K562 treated with DMSO at 1 percent for 48 hours (cell line): ENCODE results near the gene NRIP3. TPM values are rescaled to one million over a fixed set of nuclear protein-coding genes. Genes with fewer than 3 reads are reported as not detected.

Experiments used
- total RNA-seq: library from RNA; unstranded; fragments of 300-600 nt; gene quantifications from 2 replicates; pipeline ENCODE4 v1.2.3, GENCODE V29; 2022; ENCODE audit warnings: low replicate concordance; ENCODE audit errors: extremely low read depth

The NRIP3 gene
- total RNA-seq, result not detected in 2 replicates

GRCh38 chr11:9003573-9004182, at the start of gene NRIP3:
Gene NRIP3, minus strand, starts transcription at chr11:9004001. Its CDS starts 66 bp downstream, at chr11:9003935.

GRCh38 chr11:8964324-8965320, 39.2 kb downstream of the NRIP3 start, which contains the start of gene TMEM9B:
Gene TMEM9B, minus strand, starts transcription at chr11:8964442. Its CDS starts 129 bp downstream, at chr11:8964313.

GRCh38 chr11:8942518-8943066, 61.2 kb downstream of the NRIP3 start, which contains the start of gene ASCL3:
Gene ASCL3, minus strand, starts transcription at chr11:8943016. Its CDS starts 4,855 bp downstream, at chr11:8938161.

GRCh38 chr11:8932564-8933180, 71.1 kb downstream of the NRIP3 start, which contains the start of gene C11orf16:
Gene C11orf16, minus strand, starts transcription at chr11:8932947. Its CDS starts 639 bp downstream, at chr11:8932308.

Other genes with a start within 250 kb of the NRIP3 start
- not detected in 2 replicates for gene AKIP1, start 92.8 kb downstream of the NRIP3 start, total RNA-seq
- gene C11orf16, start 71.1 kb downstream of the NRIP3 start, total RNA-seq, result not detected in 2 replicates
- gene ASCL3, start 61.0 kb downstream of the NRIP3 start, total RNA-seq, result not detected in 2 replicates
- not detected in 2 replicates for gene TMEM9B, start 39.6 kb downstream of the NRIP3 start, total RNA-seq
- not detected in 2 replicates for gene SCUBE2, start 87.6 kb upstream of the NRIP3 start, total RNA-seq